BLaER1 (cell line): ENCODE measurements around the gene GLIS1.

Experiments used
- H3K27ac ChIP-seq: shearing (Covaris generic); formaldehyde crosslinking; 2 replicates; pipeline ENCODE4 v1.8.1; 2022
- H3K27me3 ChIP-seq: shearing (Covaris generic); formaldehyde crosslinking; 2 replicates; pipeline ENCODE4 v1.8.1; 2022
- H3K36me3 ChIP-seq: shearing (Covaris generic); formaldehyde crosslinking; 2 replicates; pipeline ENCODE4 v1.8.1; 2022
- H3K4me1 ChIP-seq: shearing (Covaris generic); formaldehyde crosslinking; 2 replicates; pipeline ENCODE4 v1.8.1; 2022
- H3K4me2 ChIP-seq: shearing (Covaris generic); formaldehyde crosslinking; 2 replicates; pipeline ENCODE4 v1.8.1; 2022
- H3K4me3 ChIP-seq: shearing (Covaris generic); formaldehyde crosslinking; 2 replicates; pipeline ENCODE4 v1.8.1; 2022
- H3K9ac ChIP-seq: shearing (Covaris generic); formaldehyde crosslinking; 2 replicates; pipeline ENCODE4 v1.8.1; 2022
- H3K9me3 ChIP-seq: shearing (Covaris generic); formaldehyde crosslinking; 2 replicates; pipeline ENCODE4 v1.8.1; 2022
- H4K20me1 ChIP-seq: shearing (Covaris generic); formaldehyde crosslinking; 2 replicates; pipeline ENCODE4 v1.8.1; 2022
- Cebpa-rat ChIP-seq: shearing (Covaris generic); IDR thresholded peaks from 2 replicates; pipeline ENCODE4 v1.8.1; 2022

The GLIS1 gene

GRCh38 chr1:53579221-53580008 lies 159.5 kb downstream of the GLIS1 start:
- Histone ChIP-seq H3K4me1 (peaks cover 36% of the 10 kb centered on the region), H3K4me3 (no peak overlapping the region), H3K36me3 (no peaks in the 10 kb centered on the region), H3K9me3 (no peaks in the 10 kb centered on the region), H3K4me2 (no peak overlapping the region), H3K27me3 (no peaks in the 10 kb centered on the region), H3K9ac (no peak overlapping the region), H4K20me1 (peaks cover 30% of the 10 kb centered on the region), H3K27ac (no peak overlapping the region)
- no peak for TF ChIP-seq Cebpa-rat

GRCh38 chr1:53578358-53578757 lies 160.6 kb downstream of the GLIS1 start:
- Histone ChIP-seq H3K27ac (no peak overlapping the region), H3K36me3 (no peaks in the 10 kb centered on the region), H3K4me2 (no peak overlapping the region), H3K9me3 (no peaks in the 10 kb centered on the region), H3K4me3 (no peak overlapping the region), H3K4me1 (peaks cover 39% of the 10 kb centered on the region), H3K27me3 (no peaks in the 10 kb centered on the region), H3K9ac (no peak overlapping the region; the same call in 1 of the 2 replicates), H4K20me1 (peaks cover 40% of the 10 kb centered on the region)
- no peak for TF ChIP-seq Cebpa-rat

GRCh38 chr1:53577761-53578100 lies 161.2 kb downstream of the GLIS1 start:
- H3K4me2 ChIP-seq, result peak overlapping the region; percentile 82
- H3K27ac ChIP-seq, result no peak overlapping the region
- no peak overlapping the region for H3K4me3 ChIP-seq
- H4K20me1 ChIP-seq, result peaks cover 41% of the 10 kb centered on the region
- no peak overlapping the region; the same call in 1 of the 2 replicates for H3K9ac ChIP-seq
- TF ChIP-seq Cebpa-rat, result no peak
- no peaks in the 10 kb centered on the region for H3K27me3 ChIP-seq
- H3K9me3 ChIP-seq, result no peaks in the 10 kb centered on the region
- H3K36me3 ChIP-seq, result no peaks in the 10 kb centered on the region
- peaks cover 39% of the 10 kb centered on the region for H3K4me1 ChIP-seq

GRCh38 chr1:53576866-53577760 lies 161.9 kb downstream of the GLIS1 start:
- peak overlapping the region; percentile 82 for H3K4me2 ChIP-seq

GRCh38 chr1:53576381-53576801 lies 162.6 kb downstream of the GLIS1 start:
- Histone ChIP-seq H3K4me3 (no peak overlapping the region), H4K20me1 (peaks cover 41% of the 10 kb centered on the region), H3K9me3 (no peaks in the 10 kb centered on the region), H3K9ac (no peak overlapping the region), H3K27ac (no peak overlapping the region), H3K4me1 (peaks cover 39% of the 10 kb centered on the region), H3K4me2 (peak overlapping the region; percentile 82), H3K36me3 (no peaks in the 10 kb centered on the region), H3K27me3 (no peaks in the 10 kb centered on the region)
- TF ChIP-seq Cebpa-rat, result no peak

More at GRCh38 chr1:53576866-53577760, 161.9 kb downstream of the GLIS1 start:
- H3K9me3 ChIP-seq, result no peaks in the 10 kb centered on the region
- peaks cover 39% of the 10 kb centered on the region for H3K4me1 ChIP-seq
- no peak overlapping the region; the same call in 1 of the 2 replicates for H3K9ac ChIP-seq
- no peak for TF ChIP-seq Cebpa-rat
- no peaks in the 10 kb centered on the region for H3K36me3 ChIP-seq
- no peak overlapping the region for H3K4me3 ChIP-seq
- peaks cover 41% of the 10 kb centered on the region for H4K20me1 ChIP-seq
- no peak overlapping the region for H3K27ac ChIP-seq
- no peaks in the 10 kb centered on the region for H3K27me3 ChIP-seq

- Histone ChIP-seq H3K27ac (no peak overlapping the region), H3K4me3 (no peak overlapping the region), H3K9me3 (no peaks in the 10 kb centered on the region), H3K9ac (no peak overlapping the region), H3K36me3 (no peaks in the 10 kb centered on the region), H3K4me2 (peak overlapping the region; percentile 82), H4K20me1 (peaks cover 41% of the 10 kb centered on the region), H3K27me3 (no peaks in the 10 kb centered on the region), H3K4me1 (peaks cover 39% of the 10 kb centered on the region)
- no peak for TF ChIP-seq Cebpa-rat
These were observed 163.0 kb downstream of the GLIS1 start for GRCh38 chr1:53575955-53576320.

- Histone ChIP-seq H3K9me3 (no peaks in the 10 kb centered on the region), H3K4me3 (peak overlapping the region; percentile 1; the same call in 1 of the 2 replicates), H3K36me3 (no peaks in the 10 kb centered on the region), H3K4me1 (peaks cover 39% of the 10 kb centered on the region), H3K9ac (no peak overlapping the region), H3K27ac (no peak overlapping the region), H3K27me3 (no peaks in the 10 kb centered on the region), H3K4me2 (peak overlapping the region; percentile 82), H4K20me1 (peaks cover 41% of the 10 kb centered on the region)
- TF ChIP-seq Cebpa-rat, result no peak
These were observed 163.6 kb downstream of the GLIS1 start for GRCh38 chr1:53575141-53575954.

- Histone ChIP-seq H3K27me3 (no peaks in the 10 kb centered on the region), H3K4me2 (peak overlapping the region; percentile 82), H3K9ac (no peak overlapping the region), H3K4me3 (peak overlapping the region; percentile 1; the same call in 1 of the 2 replicates), H3K4me1 (peaks cover 39% of the 10 kb centered on the region), H3K27ac (no peak overlapping the region), H3K36me3 (no peaks in the 10 kb centered on the region), H3K9me3 (no peaks in the 10 kb centered on the region), H4K20me1 (peaks cover 41% of the 10 kb centered on the region)
- TF ChIP-seq Cebpa-rat, result no peak
These were observed 164.3 kb downstream of the GLIS1 start for GRCh38 chr1:53574621-53575020.

GRCh38 chr1:53573931-53574330 lies 165.0 kb downstream of the GLIS1 start:
- TF ChIP-seq Cebpa-rat, result no peak
- no peak overlapping the region for H3K4me3 ChIP-seq
- H4K20me1 ChIP-seq, result peaks cover 41% of the 10 kb centered on the region
- no peaks in the 10 kb centered on the region for H3K36me3 ChIP-seq
- no peaks in the 10 kb centered on the region for H3K27me3 ChIP-seq
- H3K4me2 ChIP-seq, result peak overlapping the region; percentile 82; the same call in 1 of the 2 replicates
- no peak overlapping the region for H3K27ac ChIP-seq
- peaks cover 39% of the 10 kb centered on the region for H3K4me1 ChIP-seq
- no peaks in the 10 kb centered on the region for H3K9me3 ChIP-seq
- H3K9ac ChIP-seq, result no peak overlapping the region
